ENCODE data around the gene TACR1.
"Not testable (repeated sequence)": the region's sequence is repeated elsewhere in the genome, so short reads cannot be mapped to it uniquely, and the experiment has no call there.

TACR1 gene

GRCh38 chr2:75224636-75225094 is 25.3 kb upstream of the TACR1 start:
- Histone ChIP-seq H3K4me1 (ENCODE audit: control insufficient read depth, insufficient read depth, low read length, unreplicated experiment) (peaks cover 10% of the 10 kb centered on the region), H3K79me2 (ENCODE audit: control insufficient read depth, insufficient read depth, low read length, unreplicated experiment) (no peaks in the 10 kb centered on the region), H2AFZ (ENCODE audit: low read length, unreplicated experiment) (no peak overlapping the region), H3K27ac (ENCODE audit: low read depth, low read length) (no peak overlapping the region), H3K4me3 (ENCODE audit: low read depth, low read length) (no peak overlapping the region), H3K36me3 (ENCODE audit: insufficient read depth, low read length) (no peaks in the 10 kb centered on the region), H3K27me3 (ENCODE audit: insufficient read depth, low read length) (no peaks in the 10 kb centered on the region)

GRCh38 chr2:75222527-75222926 is 23.2 kb upstream of the TACR1 start:
- Histone ChIP-seq H3K36me3 (ENCODE audit: insufficient read depth, low read length) (no peaks in the 10 kb centered on the region), H3K27me3 (ENCODE audit: insufficient read depth, low read length) (no peaks in the 10 kb centered on the region), H3K4me1 (ENCODE audit: control insufficient read depth, insufficient read depth, low read length, unreplicated experiment) (peaks cover 10% of the 10 kb centered on the region), H3K4me3 (ENCODE audit: low read depth, low read length) (no peak overlapping the region), H3K79me2 (ENCODE audit: control insufficient read depth, insufficient read depth, low read length, unreplicated experiment) (no peaks in the 10 kb centered on the region), H3K27ac (ENCODE audit: low read depth, low read length) (no peak overlapping the region), H2AFZ (ENCODE audit: low read length, unreplicated experiment) (no peak overlapping the region)

- H3K27me3 ChIP-seq (ENCODE audit: insufficient read depth, low read length): no peaks in the 10 kb centered on the region
- H3K27ac ChIP-seq (ENCODE audit: low read depth, low read length): no peak overlapping the region
- no peak overlapping the region for H2AFZ ChIP-seq (ENCODE audit: low read length, unreplicated experiment)
- no peaks in the 10 kb centered on the region for H3K79me2 ChIP-seq (ENCODE audit: control insufficient read depth, insufficient read depth, low read length, unreplicated experiment)
- H3K4me1 ChIP-seq (ENCODE audit: control insufficient read depth, insufficient read depth, low read length, unreplicated experiment): peaks cover 10% of the 10 kb centered on the region
- no peak overlapping the region for H3K4me3 ChIP-seq (ENCODE audit: low read depth, low read length)
- no peaks in the 10 kb centered on the region for H3K36me3 ChIP-seq (ENCODE audit: insufficient read depth, low read length)
Measured at GRCh38 chr2:75221862-75222261, 22.5 kb upstream of the TACR1 start.

- H3K36me3 ChIP-seq (ENCODE audit: insufficient read depth, low read length); H3K27me3 ChIP-seq (ENCODE audit: insufficient read depth, low read length); H3K4me1 ChIP-seq (ENCODE audit: control insufficient read depth, insufficient read depth, low read length, unreplicated experiment); H3K4me3 ChIP-seq (ENCODE audit: low read depth, low read length); H3K79me2 ChIP-seq (ENCODE audit: control insufficient read depth, insufficient read depth, low read length, unreplicated experiment); H3K27ac ChIP-seq (ENCODE audit: low read depth, low read length); H2AFZ ChIP-seq (ENCODE audit: low read length, unreplicated experiment): not testable (repeated sequence)
Measured at GRCh38 chr2:75219213-75219612, 19.9 kb upstream of the TACR1 start.

GRCh38 chr2:75211266-75211770 is 12.0 kb upstream of the TACR1 start:
- Histone ChIP-seq H3K27me3 (ENCODE audit: insufficient read depth, low read length) (no peaks in the 10 kb centered on the region), H3K36me3 (ENCODE audit: insufficient read depth, low read length) (no peaks in the 10 kb centered on the region), H3K79me2 (ENCODE audit: control insufficient read depth, insufficient read depth, low read length, unreplicated experiment) (no peaks in the 10 kb centered on the region), H2AFZ (ENCODE audit: low read length, unreplicated experiment) (no peak overlapping the region), H3K4me3 (ENCODE audit: low read depth, low read length) (no peak overlapping the region), H3K27ac (ENCODE audit: low read depth, low read length) (no peak overlapping the region), H3K4me1 (ENCODE audit: control insufficient read depth, insufficient read depth, low read length, unreplicated experiment) (no peaks in the 10 kb centered on the region)

- Histone ChIP-seq H3K4me1 (ENCODE audit: control insufficient read depth, insufficient read depth, low read length, unreplicated experiment) (no peaks in the 10 kb centered on the region), H3K27me3 (ENCODE audit: insufficient read depth, low read length) (no peaks in the 10 kb centered on the region), H2AFZ (ENCODE audit: low read length, unreplicated experiment) (no peak overlapping the region), H3K79me2 (ENCODE audit: control insufficient read depth, insufficient read depth, low read length, unreplicated experiment) (no peaks in the 10 kb centered on the region), H3K4me3 (ENCODE audit: low read depth, low read length) (no peak overlapping the region), H3K36me3 (ENCODE audit: insufficient read depth, low read length) (no peaks in the 10 kb centered on the region), H3K27ac (ENCODE audit: low read depth, low read length) (no peak overlapping the region)
Measured at GRCh38 chr2:75210409-75210808, 11.1 kb upstream of the TACR1 start.

GRCh38 chr2:75208738-75209137 is 9.4 kb upstream of the TACR1 start:
- H3K4me3 ChIP-seq (ENCODE audit: low read depth, low read length): no peak overlapping the region
- no peaks in the 10 kb centered on the region for H3K4me1 ChIP-seq (ENCODE audit: control insufficient read depth, insufficient read depth, low read length, unreplicated experiment)
- no peak overlapping the region for H2AFZ ChIP-seq (ENCODE audit: low read length, unreplicated experiment)
- H3K79me2 ChIP-seq (ENCODE audit: control insufficient read depth, insufficient read depth, low read length, unreplicated experiment): no peaks in the 10 kb centered on the region
- H3K27ac ChIP-seq (ENCODE audit: low read depth, low read length): no peak overlapping the region
- H3K27me3 ChIP-seq (ENCODE audit: insufficient read depth, low read length): no peaks in the 10 kb centered on the region
- no peaks in the 10 kb centered on the region for H3K36me3 ChIP-seq (ENCODE audit: insufficient read depth, low read length)

- H3K4me1 ChIP-seq (ENCODE audit: control insufficient read depth, insufficient read depth, low read length, unreplicated experiment): no peaks in the 10 kb centered on the region
- H3K27me3 ChIP-seq (ENCODE audit: insufficient read depth, low read length): no peaks in the 10 kb centered on the region
- H3K79me2 ChIP-seq (ENCODE audit: control insufficient read depth, insufficient read depth, low read length, unreplicated experiment): no peaks in the 10 kb centered on the region
- no peak overlapping the region for H3K4me3 ChIP-seq (ENCODE audit: low read depth, low read length)
- H2AFZ ChIP-seq (ENCODE audit: low read length, unreplicated experiment): no peak overlapping the region
- H3K27ac ChIP-seq (ENCODE audit: low read depth, low read length): no peak overlapping the region
- no peaks in the 10 kb centered on the region for H3K36me3 ChIP-seq (ENCODE audit: insufficient read depth, low read length)
Measured at GRCh38 chr2:75204833-75205232, 5.5 kb upstream of the TACR1 start.

GRCh38 chr2:75202359-75202758 is 3.0 kb upstream of the TACR1 start:
- Histone ChIP-seq H3K27ac (ENCODE audit: low read depth, low read length) (no peak overlapping the region), H3K4me1 (ENCODE audit: control insufficient read depth, insufficient read depth, low read length, unreplicated experiment) (no peaks in the 10 kb centered on the region), H3K36me3 (ENCODE audit: insufficient read depth, low read length) (no peaks in the 10 kb centered on the region), H2AFZ (ENCODE audit: low read length, unreplicated experiment) (no peak overlapping the region), H3K79me2 (ENCODE audit: control insufficient read depth, insufficient read depth, low read length, unreplicated experiment) (no peaks in the 10 kb centered on the region), H3K27me3 (ENCODE audit: insufficient read depth, low read length) (peaks cover 20% of the 10 kb centered on the region), H3K4me3 (ENCODE audit: low read depth, low read length) (no peak overlapping the region)

- Histone ChIP-seq H3K36me3 (ENCODE audit: insufficient read depth, low read length) (no peaks in the 10 kb centered on the region), H2AFZ (ENCODE audit: low read length, unreplicated experiment) (peak overlapping the region; percentile 52), H3K79me2 (ENCODE audit: control insufficient read depth, insufficient read depth, low read length, unreplicated experiment) (no peaks in the 10 kb centered on the region), H3K4me1 (ENCODE audit: control insufficient read depth, insufficient read depth, low read length, unreplicated experiment) (no peaks in the 10 kb centered on the region), H3K27ac (ENCODE audit: low read depth, low read length) (no peak overlapping the region), H3K4me3 (ENCODE audit: low read depth, low read length) (peak overlapping the region; percentile 77), H3K27me3 (ENCODE audit: insufficient read depth, low read length) (peaks cover 37% of the 10 kb centered on the region)
Measured at GRCh38 chr2:75200140-75201096, 1.1 kb upstream of the TACR1 start.

All from ACC112 (cell line).